Measurements from ENCODE around the gene PSG4. TPM values are rescaled to one million over a fixed set of nuclear protein-coding genes. Genes with fewer than 3 reads are reported as not detected.
"Not testable (repeated sequence)": the region's sequence is repeated elsewhere in the genome, so short reads cannot be mapped to it uniquely, and the experiment has no call there.

PSG4 gene
- total RNA-seq, 4 donors from 2014 or later = 1.2 TPM; not detected in 3

- 54% methylated on average over 4 of the region's 4 CpGs for WGBS
- H3K36me3 ChIP-seq; H3K27ac ChIP-seq (replicated peaks in 1 of 4); intact Hi-C loops (cut with DNase I); H3K9me3 ChIP-seq; H3K4me3 ChIP-seq; H3K27me3 ChIP-seq; DNase-seq (ENCODE audit: extremely low spot score); H3K4me1 ChIP-seq: not testable (repeated sequence)
Observed at GRCh38 chr19:43192381-43193155, 12.9 kb downstream of the PSG4 start.

- H3K4me1 ChIP-seq; H3K27me3 ChIP-seq; H3K27ac ChIP-seq (replicated peaks in 1 of 4); H3K4me3 ChIP-seq; H3K36me3 ChIP-seq; H3K9me3 ChIP-seq; DNase-seq (ENCODE audit: extremely low spot score); intact Hi-C loops (cut with DNase I): not testable (repeated sequence)
- peak in 1 of 3 experiments; percentile 17 for TF ChIP-seq CTCF (IDR thresholded peaks at IDR 0.05)
- WGBS = 64% methylated on average over 8 of the region's 9 CpGs
Observed at GRCh38 chr19:43188092-43188491, 17.3 kb downstream of the PSG4 start.

- DNase-seq (ENCODE audit: extremely low spot score); H3K27me3 ChIP-seq; intact Hi-C loops (cut with DNase I); H3K27ac ChIP-seq (replicated peaks in 1 of 4); H3K4me3 ChIP-seq; H3K36me3 ChIP-seq; H3K4me1 ChIP-seq; H3K9me3 ChIP-seq: not testable (repeated sequence)
- 72% methylated on average over 6 of the region's 7 CpGs for WGBS
Observed at GRCh38 chr19:43186311-43186935, 19.0 kb downstream of the PSG4 start, which contains the start of gene PSG5. TSS of gene PSG5 (minus strand) at chr19:43186536. CDS start at chr19:43186405, 131 bp downstream.

- H3K36me3 ChIP-seq; DNase-seq (ENCODE audit: extremely low spot score); intact Hi-C loops (cut with DNase I); H3K4me1 ChIP-seq; H3K9me3 ChIP-seq; H3K4me3 ChIP-seq; H3K27me3 ChIP-seq: not testable (repeated sequence)
- WGBS = 60% methylated on average over 4 of the region's 4 CpGs
- H3K27ac ChIP-seq (replicated peaks in 1 of 4) = peak overlapping the region in 2 of 4 donors; percentile 10 to 13
Observed at GRCh38 chr19:43181869-43182771, 23.3 kb downstream of the PSG4 start.

- H3K9me3 ChIP-seq; H3K27me3 ChIP-seq; H3K4me3 ChIP-seq; DNase-seq (ENCODE audit: extremely low spot score); H3K4me1 ChIP-seq; intact Hi-C loops (cut with DNase I); H3K27ac ChIP-seq (replicated peaks in 1 of 4); H3K36me3 ChIP-seq: not testable (repeated sequence)
- 13% methylated on average over 1 of the region's 1 CpG for WGBS
- TF ChIP-seq CTCF (IDR thresholded peaks at IDR 0.05) = peak in 1 of 3 experiments; percentile 15
Observed at GRCh38 chr19:43179569-43180147, 25.8 kb downstream of the PSG4 start.

GRCh38 chr19:43178577-43178976 is 26.9 kb downstream of the PSG4 start:
- H3K9me3 ChIP-seq; H3K27me3 ChIP-seq; H3K36me3 ChIP-seq; H3K27ac ChIP-seq (replicated peaks in 1 of 4); H3K4me3 ChIP-seq; intact Hi-C loops (cut with DNase I); H3K4me1 ChIP-seq; DNase-seq (ENCODE audit: extremely low spot score): not testable (repeated sequence)
- WGBS = 87% methylated on average over 2 of the region's 3 CpGs

GRCh38 chr19:43165906-43166305 is 39.5 kb downstream of the PSG4 start:
- H3K4me1 ChIP-seq; H3K36me3 ChIP-seq; DNase-seq (ENCODE audit: extremely low spot score); intact Hi-C loops (cut with DNase I); H3K9me3 ChIP-seq; H3K4me3 ChIP-seq; H3K27ac ChIP-seq (replicated peaks in 1 of 4): not testable (repeated sequence)
- WGBS = 78% methylated on average over 3 of the region's 3 CpGs
- H3K27me3 ChIP-seq = peaks cover 0 to 10% (median 0%) of the 10 kb centered on the region in 4 donors

GRCh38 chr19:43163135-43163534 is 42.3 kb downstream of the PSG4 start:
- WGBS = 66% methylated on average over 3 of the region's 3 CpGs
- H3K27me3 ChIP-seq; DNase-seq (ENCODE audit: extremely low spot score); H3K4me3 ChIP-seq; H3K4me1 ChIP-seq; H3K36me3 ChIP-seq; H3K9me3 ChIP-seq; H3K27ac ChIP-seq (replicated peaks in 1 of 4); intact Hi-C loops (cut with DNase I): not testable (repeated sequence)

- H3K27ac ChIP-seq (replicated peaks in 1 of 4); intact Hi-C loops (cut with DNase I); H3K9me3 ChIP-seq; H3K36me3 ChIP-seq; H3K4me1 ChIP-seq; H3K27me3 ChIP-seq; H3K4me3 ChIP-seq; DNase-seq (ENCODE audit: extremely low spot score): not testable (repeated sequence)
- WGBS = 29% methylated on average over 2 of the region's 2 CpGs
Observed at GRCh38 chr19:43162261-43162660, 43.2 kb downstream of the PSG4 start.

Measured in esophagus muscularis mucosa (tissue), 4 donors.